Uterus (tissue), 4 donors: Measurements from ENCODE around the gene NLRP11. TPM values are rescaled to one million over a fixed set of nuclear protein-coding genes. Genes with fewer than 3 reads are reported as not detected.

Experiments used
- DNase-seq, 2 donors: peaks; one replicate each; pipeline ENCODE4 v3.0.0-alpha.2; 2019 to 2020
- H3K27ac ChIP-seq, 2 donors: fragments of 200-600 bp; sonication (generic); 1 replicate in 1 of 2; 2 replicates in 1 of 2; pipeline ENCODE4 v1.5.1; 2016 to 2018
- H3K27me3 ChIP-seq, 2 donors: fragments of 200-600 bp; sonication (generic); one replicate each; pipeline ENCODE4 v1.5.1; 2018 to 2019; ENCODE audit warnings: control low read depth in 1 of 2
- H3K36me3 ChIP-seq, 2 donors: fragments of 200-600 bp; sonication (generic); one replicate each; pipeline ENCODE4 v1.5.1; 2019; ENCODE audit warnings: control low read depth in 1 of 2
- H3K4me1 ChIP-seq, 2 donors: fragments of 200-600 bp; sonication (generic); one replicate each; pipeline ENCODE4 v1.5.1; 2018 to 2019; ENCODE audit warnings: control low read depth in 1 of 2
- H3K4me3 ChIP-seq, 2 donors: fragments of 200-600 bp; sonication (generic); 1 replicate in 1 of 2; 2 replicates in 1 of 2; pipeline ENCODE4 v1.5.1; 2018 to 2019; ENCODE audit warnings: mild to moderate bottlenecking in 1 of 2
- H3K9me3 ChIP-seq, 2 donors: fragments of 200-600 bp; sonication (generic); one replicate each; pipeline ENCODE4 v1.5.1; 2019; ENCODE audit warnings: control low read depth in 1 of 2
- POLR2A ChIP-seq, 2 donors: fragments of 450-650 bp; IDR thresholded peaks; one replicate each; pipeline ENCODE4 v1.6.1; 2016; ENCODE audit warnings: antibody characterized with exemption in 2 of 2, mild to moderate bottlenecking in 1 of 2, moderate library complexity in 1 of 2
- intact Hi-C: fragments of 100-400 bp; cut with DNase I; formaldehyde crosslinking; loops from one replicate; pipeline ENCODE4 v1.15.1; 2023; ENCODE audit warnings: low total_unique reads
- total RNA-seq, 4 donors: library from RNA; depleted of rRNA in 3 of 4; stranded (reverse); fragments of >200 nt in 3 of 4; gene quantifications; one replicate each; pipeline versions ENCODE4 v1.1.0 to v1.2.4, GENCODE V29; 2014 to 2023
- TF ChIP-seq, protein P1 (sequence below), 4 experiments: fragments of 200-600 bp in 2 of 4; fragments of 450-650 bp in 2 of 4; sonication (generic) in 2 of 4; IDR thresholded peaks; one replicate each; pipeline ENCODE4 v1.5.1; 2016 to 2019; ENCODE audit warnings: antibody characterized with exemption in 4 of 4, mild to moderate bottlenecking in 2 of 4, moderate library complexity in 1 of 4
- donor health status: DM: yes; HTN: yes; CAD: no.

Gene NLRP11
- total RNA-seq, 4 donors from 2014 or later = 0.28 TPM; not detected in 3

DNA sequence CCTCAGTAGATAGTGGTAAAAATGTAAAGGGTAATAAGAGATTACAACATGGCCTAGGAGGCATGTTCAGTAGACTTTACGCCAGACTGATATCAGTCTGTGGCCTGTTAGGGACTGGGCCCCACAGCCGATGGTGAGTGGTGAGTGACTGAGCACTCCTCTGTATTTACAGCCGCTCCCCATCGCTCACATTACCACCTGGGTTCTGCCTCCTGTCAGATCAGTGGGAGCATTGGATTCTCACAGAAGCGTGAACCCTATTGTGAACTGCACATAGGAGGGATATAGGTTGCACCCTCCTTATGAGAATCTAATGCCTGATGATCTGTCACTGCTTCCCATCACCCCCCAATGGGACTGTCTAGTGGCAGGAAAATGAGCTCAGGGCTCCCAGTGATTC lies 17.9 kb downstream of the NLRP11 start:
- H3K4me3 ChIP-seq = no peak overlapping the region
- TF ChIP-seq, protein P1, sequence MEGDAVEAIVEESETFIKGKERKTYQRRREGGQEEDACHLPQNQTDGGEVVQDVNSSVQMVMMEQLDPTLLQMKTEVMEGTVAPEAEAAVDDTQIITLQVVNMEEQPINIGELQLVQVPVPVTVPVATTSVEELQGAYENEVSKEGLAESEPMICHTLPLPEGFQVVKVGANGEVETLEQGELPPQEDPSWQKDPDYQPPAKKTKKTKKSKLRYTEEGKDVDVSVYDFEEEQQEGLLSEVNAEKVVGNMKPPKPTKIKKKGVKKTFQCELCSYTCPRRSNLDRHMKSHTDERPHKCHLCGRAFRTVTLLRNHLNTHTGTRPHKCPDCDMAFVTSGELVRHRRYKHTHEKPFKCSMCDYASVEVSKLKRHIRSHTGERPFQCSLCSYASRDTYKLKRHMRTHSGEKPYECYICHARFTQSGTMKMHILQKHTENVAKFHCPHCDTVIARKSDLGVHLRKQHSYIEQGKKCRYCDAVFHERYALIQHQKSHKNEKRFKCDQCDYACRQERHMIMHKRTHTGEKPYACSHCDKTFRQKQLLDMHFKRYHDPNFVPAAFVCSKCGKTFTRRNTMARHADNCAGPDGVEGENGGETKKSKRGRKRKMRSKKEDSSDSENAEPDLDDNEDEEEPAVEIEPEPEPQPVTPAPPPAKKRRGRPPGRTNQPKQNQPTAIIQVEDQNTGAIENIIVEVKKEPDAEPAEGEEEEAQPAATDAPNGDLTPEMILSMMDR (IDR thresholded peaks at IDR 0.05) = no peak
- TF ChIP-seq POLR2A (IDR thresholded peaks at IDR 0.05) = no peak
- no peaks in the 10 kb centered on the region for H3K36me3 ChIP-seq
- H3K4me1 ChIP-seq = no peaks in the 10 kb centered on the region
- no peak for DNase-seq
- no peaks in the 10 kb centered on the region for H3K27me3 ChIP-seq
- H3K9me3 ChIP-seq = no peaks in the 10 kb centered on the region
- intact Hi-C loops = no loop called here
- no peak overlapping the region for H3K27ac ChIP-seq

DNA sequence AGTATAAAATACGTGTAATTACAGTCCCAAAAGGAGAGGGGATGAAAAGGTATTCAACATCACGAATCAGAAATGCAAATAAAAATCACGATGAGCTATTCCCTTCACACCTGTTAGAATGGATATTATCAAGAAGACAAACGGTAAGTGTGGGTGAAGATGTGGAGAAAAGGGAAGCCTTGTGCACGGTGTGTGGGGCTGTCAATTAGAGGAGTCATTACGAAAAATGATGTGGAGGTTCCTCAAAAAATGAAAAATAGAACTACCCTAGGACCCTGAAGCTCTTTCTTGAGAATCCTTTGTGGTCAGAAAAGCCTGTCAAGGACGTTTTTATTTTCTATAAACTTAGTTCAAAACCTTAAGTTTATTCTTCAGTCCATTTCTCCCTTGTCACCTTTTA lies 19.4 kb downstream of the NLRP11 start:
- Histone ChIP-seq H3K27me3 (no peaks in the 10 kb centered on the region), H3K4me1 (no peaks in the 10 kb centered on the region), H3K9me3 (no peaks in the 10 kb centered on the region), H3K4me3 (no peak overlapping the region), H3K27ac (no peak overlapping the region), H3K36me3 (no peaks in the 10 kb centered on the region)
- DNase-seq = no peak
- intact Hi-C loops = no loop called here
- TF ChIP-seq, protein P1 (IDR thresholded peaks at IDR 0.05) = no peak
- no peak for TF ChIP-seq POLR2A (IDR thresholded peaks at IDR 0.05)

DNA sequence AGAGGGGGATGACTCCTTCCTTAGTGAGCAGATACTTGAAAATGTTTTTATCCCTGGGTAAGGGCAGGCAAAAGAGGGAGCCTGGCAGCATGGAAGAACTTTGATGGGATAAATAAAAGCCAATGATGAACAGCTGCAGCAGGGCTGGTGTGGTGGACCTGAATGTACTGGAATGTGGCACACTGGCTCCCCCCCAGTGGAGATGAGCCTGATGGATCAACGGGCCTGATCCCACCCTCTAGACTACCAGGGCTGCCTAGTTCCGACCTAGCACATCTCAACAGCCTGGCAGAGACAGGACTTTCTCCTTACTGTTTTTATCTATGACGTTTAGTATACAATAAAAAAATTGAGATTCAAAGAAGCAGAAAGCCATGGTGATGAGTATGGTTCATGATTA lies 20.5 kb downstream of the NLRP11 start:
- intact Hi-C loops = no loop called here
- no peaks in the 10 kb centered on the region for H3K27me3 ChIP-seq
- H3K36me3 ChIP-seq = no peaks in the 10 kb centered on the region
- no peak for DNase-seq
- H3K27ac ChIP-seq = no peak overlapping the region
- TF ChIP-seq, protein P1 (IDR thresholded peaks at IDR 0.05) = no peak
- TF ChIP-seq POLR2A (IDR thresholded peaks at IDR 0.05) = no peak
- no peak overlapping the region for H3K4me3 ChIP-seq
- no peaks in the 10 kb centered on the region for H3K4me1 ChIP-seq
- no peaks in the 10 kb centered on the region for H3K9me3 ChIP-seq

DNA sequence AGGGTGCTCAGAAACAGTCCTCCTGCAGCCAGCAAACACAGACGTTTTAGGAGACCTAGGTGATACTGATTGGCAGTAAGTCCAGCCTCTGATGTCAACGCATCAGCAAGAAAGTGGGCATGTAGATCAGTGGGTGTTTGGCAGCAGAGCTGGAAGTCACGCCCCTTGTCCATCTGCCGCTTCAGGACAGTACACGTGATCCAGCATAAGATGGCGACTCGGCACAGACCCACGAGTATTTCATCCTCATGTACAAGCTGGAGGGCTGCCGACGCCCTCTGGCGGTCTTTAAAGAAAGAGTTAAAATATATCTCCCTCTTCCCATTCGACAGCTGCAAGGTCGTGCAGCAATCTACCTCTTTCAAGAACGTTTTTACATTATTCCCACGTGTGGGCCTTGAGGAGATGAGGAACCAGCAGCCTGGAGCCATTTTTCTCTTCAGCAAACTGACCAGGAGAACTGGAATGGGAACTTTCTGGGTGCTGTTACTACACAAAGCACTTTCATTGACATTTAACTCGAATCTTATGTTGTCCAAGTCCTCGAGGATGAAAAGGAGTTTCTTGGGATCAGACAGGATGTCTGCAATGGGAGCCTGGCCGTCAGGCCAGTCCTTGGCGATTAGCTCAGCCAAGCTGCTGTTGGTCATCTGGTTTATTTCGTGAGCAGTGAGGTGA lies 22.3 kb downstream of the NLRP11 start:
- Histone ChIP-seq H3K4me3 (no peak overlapping the region), H3K27me3 (no peaks in the 10 kb centered on the region), H3K9me3 (no peaks in the 10 kb centered on the region), H3K27ac (no peak overlapping the region), H3K4me1 (no peaks in the 10 kb centered on the region), H3K36me3 (no peaks in the 10 kb centered on the region)
- intact Hi-C loops = no loop called here
- no peak for DNase-seq
- TF ChIP-seq, protein P1 (IDR thresholded peaks at IDR 0.05) = peak in 1 of 4 experiments; percentile 2
- TF ChIP-seq POLR2A (IDR thresholded peaks at IDR 0.05) = no peak

DNA sequence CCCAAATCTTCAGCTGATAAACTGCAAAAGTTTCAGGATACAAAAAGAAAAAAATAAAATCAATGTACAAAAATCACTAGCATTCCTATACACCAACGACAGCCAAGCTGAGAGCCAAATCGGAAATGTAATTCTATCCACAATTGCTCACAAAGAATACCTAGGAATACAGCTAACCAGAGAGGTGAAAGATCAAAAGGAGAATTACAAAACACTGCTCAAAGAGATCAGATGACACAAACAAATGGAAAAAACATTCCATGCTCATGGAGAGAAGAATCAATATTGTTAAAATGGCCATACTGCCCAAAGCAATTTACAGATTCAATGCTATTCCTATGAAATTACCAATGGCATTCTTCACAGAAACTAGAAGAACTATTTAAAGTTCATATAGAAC lies 29.5 kb downstream of the NLRP11 start:
- Histone ChIP-seq H3K27ac (no peak overlapping the region), H3K4me1 (no peaks in the 10 kb centered on the region), H3K4me3 (no peak overlapping the region), H3K36me3 (no peaks in the 10 kb centered on the region), H3K9me3 (no peaks in the 10 kb centered on the region), H3K27me3 (no peaks in the 10 kb centered on the region)
- no peak for DNase-seq
- TF ChIP-seq POLR2A (IDR thresholded peaks at IDR 0.05) = no peak
- TF ChIP-seq, protein P1 (IDR thresholded peaks at IDR 0.05) = no peak
- intact Hi-C loops = no loop called here
